ENCODE data around the gene MINDY4B. TPM values are rescaled to one million over a fixed set of nuclear protein-coding genes. Genes with fewer than 3 reads are reported as not detected.

Gene MINDY4B
- total and polyA plus RNA-seq, 2 of the 4 experiments (the other 2 are of a cell fraction): not detected

- no CpG with 5 or more reads among the region's 3 CpGs for WGBS, 2 experiments (ENCODE audit: extremely low coverage in 2 of 2, insufficient read length in 1 of 2)
- no peak overlapping the region for H3K56ac ChIP-seq (ENCODE audit: extremely low read depth, insufficient read depth, low read length)
- H2BK5ac ChIP-seq (ENCODE audit: low read depth, low read length, poor library complexity, severe bottlenecking): no peak overlapping the region
These were observed 82.0 kb downstream of the MINDY4B start for GRCh38 chr3:150823277-150823676.

More at GRCh38 chr3:150823277-150823676, 82.0 kb downstream of the MINDY4B start:
- Histone ChIP-seq H2BK120ac (ENCODE audit: low read depth, low read length) (no peak overlapping the region), H3K27ac (ENCODE audit: insufficient read depth, low read length) (no peak overlapping the region), H3K9me1 (ENCODE audit: insufficient read depth, low read length) (no peaks in the 10 kb centered on the region), H4K91ac (ENCODE audit: insufficient read depth, low read depth, low read length) (no peak overlapping the region), H4K5ac (ENCODE audit: low read depth, low read length) (no peak overlapping the region), H3K14ac (replicated peaks; ENCODE audit: low read depth, low read length) (no peak overlapping the region), H4K20me1 (ENCODE audit: insufficient read depth, low read length) (no peaks in the 10 kb centered on the region), H2BK15ac (ENCODE audit: low read depth, low read length) (no peak overlapping the region), H3K23ac (ENCODE audit: low read depth, low read length) (no peak overlapping the region), H4K8ac (ENCODE audit: low read depth in 2 of 2, low read length in 2 of 2) (no peak overlapping the region), H2AK9ac (replicated peaks; ENCODE audit: low read depth, low read length, poor library complexity) (no peak overlapping the region), H3K79me1 (ENCODE audit: low read depth in 1 of 2, low read length in 2 of 2) (no peaks in the 10 kb centered on the region), H3K4me2 (ENCODE audit: low read depth, low read length) (no peak overlapping the region), H3K27me3 (ENCODE audit: control insufficient read depth, insufficient read depth, low read length) (peaks cover 15% of the 10 kb centered on the region), H3K4ac (ENCODE audit: low read depth, low read length) (no peak overlapping the region), H3K4me1 (ENCODE audit: control insufficient read depth, insufficient read depth, low read length) (no peaks in the 10 kb centered on the region), H3K4me3 (ENCODE audit: insufficient read depth, low read depth, low read length) (no peak overlapping the region), H3K36me3 (ENCODE audit: control insufficient read depth, insufficient read depth, low read length) (no peaks in the 10 kb centered on the region), H2AFZ (replicated peaks; ENCODE audit: low read length, poor library complexity) (no peak overlapping the region), H2AK5ac (ENCODE audit: low read depth, low read length) (no peak overlapping the region), H3K9me3 (ENCODE audit: control insufficient read depth, insufficient read depth, low read length) (no peaks in the 10 kb centered on the region), H2BK20ac (ENCODE audit: low read depth, low read length) (no peak overlapping the region), H3K9ac (ENCODE audit: low read depth, low read length) (no peak overlapping the region), H3K18ac (ENCODE audit: low read depth, low read length) (no peak overlapping the region)
- CTCF ChIA-PET: no interaction called here
- dilution Hi-C loops (cut with HindIII; ENCODE audit: low sequenced_read_pairs, unreplicated experiment) (no loop called here), in situ Hi-C loops (cut with MboI; ENCODE audit: low sequenced_read_pairs) (no loop called here), intact Hi-C loops (cut with micrococcal nuclease) (no loop called here)
- ATAC-seq (ENCODE audit: low read depth) (no peak), DNase-seq (no peak)
- BruUV-seq (replicated peaks): no TSS peak
- POLR2A ChIA-PET (ENCODE audit: unreplicated experiment): no interaction called here
- no peak for TF ChIP-seq MAFK (IDR thresholded peaks at IDR 0.05; ENCODE audit: low read depth, low read length)
- TF ChIP-seq ELK1 (IDR thresholded peaks at IDR 0.05; ENCODE audit: borderline replicate concordance, low read depth, low read length): no peak
- TF ChIP-seq FOS (IDR thresholded peaks at IDR 0.05; ENCODE audit: low read depth, low read length): no peak
- no peak for TF ChIP-seq CHD1 (IDR thresholded peaks at IDR 0.05; ENCODE audit: low read depth, low read length)
- TF ChIP-seq, protein P1, sequence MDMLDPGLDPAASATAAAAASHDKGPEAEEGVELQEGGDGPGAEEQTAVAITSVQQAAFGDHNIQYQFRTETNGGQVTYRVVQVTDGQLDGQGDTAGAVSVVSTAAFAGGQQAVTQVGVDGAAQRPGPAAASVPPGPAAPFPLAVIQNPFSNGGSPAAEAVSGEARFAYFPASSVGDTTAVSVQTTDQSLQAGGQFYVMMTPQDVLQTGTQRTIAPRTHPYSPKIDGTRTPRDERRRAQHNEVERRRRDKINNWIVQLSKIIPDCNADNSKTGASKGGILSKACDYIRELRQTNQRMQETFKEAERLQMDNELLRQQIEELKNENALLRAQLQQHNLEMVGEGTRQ (IDR thresholded peaks at IDR 0.05; ENCODE audit: low read depth, low read length): no peak
